ENCODE data around the gene GNG14. TPM values are rescaled to one million over a fixed set of nuclear protein-coding genes. Genes with fewer than 3 reads are reported as not detected.

The GNG14 gene
- total and polyA plus RNA-seq, 4 experiments from 2014 or later: not detected

GRCh38 chr19:12666265-12667048, 21.3 kb upstream of the GNG14 start, which contains the start of the genes MAN2B1 and WDR83:
Gene MAN2B1 (minus strand): TSS chr19:12666742. CDS start chr19:12666701, 41 bp downstream.
Gene WDR83 (plus strand): TSS chr19:12666807. CDS start chr19:12669791, 2,984 bp downstream.
- ChIA-PET POLR2A (ENCODE audit: partially characterized antibody) (interaction anchor here (0.5 to 2.5 kb wide), 13 partner anchors 10 to 171 kb away, joined by 3 to 11 read pairs (median 4); partner anchors contain the start of genes DHPS, GET3, JUNB and TRIR), CTCF (ENCODE audit: partially characterized antibody) (interaction anchor here (1.0 to 1.5 kb wide), 4 partner anchors 10 to 102 kb away, joined by 3 to 4 read pairs (median 4); partner anchors contain the start of gene DHPS)
- Histone ChIP-seq H3K27ac (ENCODE audit: low read depth, low read length) (peak within 1 kb of the TSS; percentile 98), H3K4me3 (ENCODE audit: low read length in 2 of 2) (peak within 1 kb of the TSS; percentile 65 to 91), H3K36me3 (ENCODE audit: insufficient read depth, low read length) (peaks cover 26% of the 10 kb centered on the region), H3K9me3 (ENCODE audit: control insufficient read depth in 1 of 2, low read length in 2 of 2) (no peaks in the 10 kb centered on the region), H3K4me1 (ENCODE audit: insufficient read depth, low read length) (peaks cover 52% of the 10 kb centered on the region), H3K27me3 (ENCODE audit: insufficient read depth, low read length) (no peaks in the 10 kb centered on the region)
- Mint-ChIP-seq H3K27me3 (no peaks in the 10 kb centered on the region), H3K27ac (peak within 1 kb of the TSS; percentile 90 to 99 (median 97)), H3K36me3 (peaks cover 8 to 35% of the 10 kb centered on the region in 2 donors), H3K4me3 (peak within 1 kb of the TSS; percentile 91 to 99 (median 94)), H3K9me3 (no peaks in the 10 kb centered on the region), H3K4me1 (peaks cover 24 to 70% (median 46%) of the 10 kb centered on the region in 4 donors)
- peak; percentile 73 to 81 (median 78) for DNase-seq
- intact Hi-C loops (cut with micrococcal nuclease): loop anchor here (1.0 to 2.0 kb wide), 3 partner anchors 26 to 172 kb away; partner anchors contain the start of genes ZNF490 and ZNF791

DNA sequence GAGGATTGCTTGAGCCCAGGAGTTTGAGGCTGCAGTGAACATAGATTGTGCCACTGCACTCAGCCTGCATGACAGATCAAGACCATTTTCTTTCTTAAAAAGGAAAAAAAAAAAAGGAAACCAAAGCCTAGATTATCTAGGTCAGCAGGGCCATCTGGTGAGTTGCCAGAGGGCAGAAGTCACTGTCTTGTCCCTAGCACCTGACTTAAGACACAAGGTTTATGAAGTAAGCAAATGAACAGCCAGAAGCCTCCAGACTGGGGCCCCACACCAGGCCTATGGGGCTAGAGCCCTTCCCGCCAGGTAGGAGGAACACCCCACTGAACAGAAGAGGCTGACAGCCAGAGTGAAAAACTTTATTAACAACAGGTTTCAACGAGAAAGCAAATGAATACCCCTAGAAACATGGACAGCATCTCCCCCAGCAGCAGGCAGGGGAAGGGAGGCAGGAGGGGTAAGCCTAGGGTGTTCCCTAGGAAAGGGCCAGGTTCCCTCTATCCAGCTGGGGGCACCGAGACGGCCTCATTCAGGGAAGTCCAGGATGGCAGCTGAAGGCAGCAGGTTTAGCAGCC, 20.0 kb upstream of the GNG14 start:
- H3K4me1 ChIP-seq (ENCODE audit: insufficient read depth, low read length): peaks cover 52% of the 10 kb centered on the region
- peaks cover 19% of the 10 kb centered on the region for H3K36me3 ChIP-seq (ENCODE audit: insufficient read depth, low read length)
- H3K4me3 ChIP-seq (ENCODE audit: low read length in 2 of 2): no peak overlapping the region
- Mint-ChIP-seq H3K27ac (peak overlapping the region in 6 of 7 donors; percentile 8 to 100 (median 98)), H3K27me3 (no peaks in the 10 kb centered on the region), H3K4me3 (peak overlapping the region; percentile 91 to 99 (median 94)), H3K9me3 (no peaks in the 10 kb centered on the region), H3K4me1 (peaks cover 27 to 77% (median 50%) of the 10 kb centered on the region in 4 donors), H3K36me3 (peaks cover 12 to 41% of the 10 kb centered on the region in 2 donors)
- H3K27me3 ChIP-seq (ENCODE audit: insufficient read depth, low read length): no peaks in the 10 kb centered on the region
- H3K9me3 ChIP-seq (ENCODE audit: control insufficient read depth in 1 of 2, low read length in 2 of 2): no peaks in the 10 kb centered on the region
- no peak for DNase-seq
- intact Hi-C loops (cut with micrococcal nuclease): loop anchor here (2.0 kb wide), 2 partner anchors 57 to 173 kb away; partner anchors contain the start of genes ZNF490 and ZNF791
- POLR2A ChIA-PET (ENCODE audit: partially characterized antibody): interaction anchor here (0.7 to 2.4 kb wide), 8 partner anchors 10 to 335 kb away, joined by 3 to 35 read pairs (median 4); partner anchors contain the start of genes DHPS, TRIR, ZNF490 and ZNF791
- CTCF ChIA-PET (ENCODE audit: partially characterized antibody): interaction anchor here (3.1 kb wide), 1 partner anchor 28 kb away, joined by 11 read pairs; no protein-coding TSS in a partner anchor
- H3K27ac ChIP-seq (ENCODE audit: low read depth, low read length): peak overlapping the region; percentile 98

DNA sequence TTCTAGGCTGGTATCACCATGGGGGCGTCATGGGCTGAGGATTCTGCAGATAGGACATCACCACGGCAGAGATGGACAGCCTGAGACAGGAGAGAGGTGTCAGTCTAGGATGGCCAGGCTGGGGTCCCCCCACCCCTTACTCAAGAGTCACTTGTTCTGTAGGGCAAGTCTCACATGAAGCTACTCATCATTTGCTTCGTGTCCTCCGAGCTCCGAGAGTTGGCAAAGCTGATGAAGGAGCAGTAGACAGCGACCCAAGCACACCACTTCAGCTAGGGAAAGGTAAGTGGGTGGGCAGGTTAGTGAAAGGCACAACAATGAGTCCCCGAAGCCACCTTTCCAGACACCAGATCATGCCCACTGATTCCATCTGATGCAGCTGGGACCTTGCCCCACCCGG, 19.5 kb upstream of the GNG14 start:
- H3K4me1 Mint-ChIP-seq: peaks cover 27 to 77% (median 50%) of the 10 kb centered on the region in 4 donors
- peak overlapping the region; percentile 90 to 99 (median 96) for H3K4me3 Mint-ChIP-seq
- H3K36me3 Mint-ChIP-seq: peaks cover 8 to 37% of the 10 kb centered on the region in 2 donors
- H3K27me3 Mint-ChIP-seq: no peaks in the 10 kb centered on the region
- Histone ChIP-seq H3K4me3 (ENCODE audit: low read length in 2 of 2) (peak overlapping the region; percentile 78 to 95), H3K27ac (ENCODE audit: low read depth, low read length) (peak overlapping the region; percentile 98), H3K4me1 (ENCODE audit: insufficient read depth, low read length) (peaks cover 52% of the 10 kb centered on the region), H3K27me3 (ENCODE audit: insufficient read depth, low read length) (no peaks in the 10 kb centered on the region), H3K36me3 (ENCODE audit: insufficient read depth, low read length) (peaks cover 21% of the 10 kb centered on the region), H3K9me3 (ENCODE audit: control insufficient read depth in 1 of 2, low read length in 2 of 2) (no peaks in the 10 kb centered on the region)
- ChIA-PET CTCF (ENCODE audit: partially characterized antibody) (interaction anchor here (3.1 to 6.7 kb wide), 2 partner anchors 29 to 105 kb away, joined by 11 to 51 read pairs; no protein-coding TSS in a partner anchor), POLR2A (ENCODE audit: partially characterized antibody) (interaction anchor here (0.7 to 2.4 kb wide), 9 partner anchors 10 to 335 kb away, joined by 3 to 35 read pairs (median 4); partner anchors contain the start of genes DHPS, JUNB, TRIR and ZNF490)
- H3K27ac Mint-ChIP-seq: peak overlapping the region; percentile 99 to 100 (median 100)
- intact Hi-C loops (cut with micrococcal nuclease): no loop called here
- no peaks in the 10 kb centered on the region for H3K9me3 Mint-ChIP-seq
- DNase-seq: no peak

GRCh38 chr19:12668932-12669269, 18.9 kb upstream of the GNG14 start:
- no peaks in the 10 kb centered on the region for H3K9me3 Mint-ChIP-seq
- ChIA-PET CTCF (ENCODE audit: partially characterized antibody) (interaction anchor here (0.8 to 6.7 kb wide), 5 partner anchors 29 to 106 kb away, joined by 3 to 51 read pairs (median 6); partner anchors contain the start of genes ZNF490 and ZNF791), POLR2A (ENCODE audit: partially characterized antibody) (interaction anchor here (0.9 to 2.4 kb wide), 14 partner anchors 8 to 336 kb away, joined by 3 to 35 read pairs (median 4); partner anchors contain the start of genes DHPS, JUNB, TRIR and ZNF490)
- H3K4me1 ChIP-seq (ENCODE audit: insufficient read depth, low read length): peaks cover 52% of the 10 kb centered on the region
- H3K27me3 Mint-ChIP-seq: no peaks in the 10 kb centered on the region
- peak overlapping the region; percentile 99 to 100 (median 100) for H3K27ac Mint-ChIP-seq
- peaks cover 18% of the 10 kb centered on the region for H3K36me3 ChIP-seq (ENCODE audit: insufficient read depth, low read length)
- H3K4me3 ChIP-seq (ENCODE audit: low read length in 2 of 2): peak overlapping the region; percentile 78 to 95
- H3K4me3 Mint-ChIP-seq: peak overlapping the region; percentile 90 to 99 (median 96)
- peaks cover 9 to 36% of the 10 kb centered on the region in 2 donors for H3K36me3 Mint-ChIP-seq
- DNase-seq: peak; percentile 60 to 93 (median 71)
- peak overlapping the region; percentile 98 for H3K27ac ChIP-seq (ENCODE audit: low read depth, low read length)
- intact Hi-C loops (cut with micrococcal nuclease): loop anchor here (1.0 kb wide), 2 partner anchors 12 to 27 kb away; partner anchors contain the start of genes DHPS and FBXW9
- no peaks in the 10 kb centered on the region for H3K27me3 ChIP-seq (ENCODE audit: insufficient read depth, low read length)
- peaks cover 27 to 73% (median 48%) of the 10 kb centered on the region in 4 donors for H3K4me1 Mint-ChIP-seq
- H3K9me3 ChIP-seq (ENCODE audit: control insufficient read depth in 1 of 2, low read length in 2 of 2): no peaks in the 10 kb centered on the region

- H3K9me3 ChIP-seq (ENCODE audit: control insufficient read depth in 1 of 2, low read length in 2 of 2): no peaks in the 10 kb centered on the region
- H3K4me3 Mint-ChIP-seq: peak overlapping the region; percentile 90 to 99 (median 96)
- peak overlapping the region; percentile 78 to 95 for H3K4me3 ChIP-seq (ENCODE audit: low read length in 2 of 2)
- peaks cover 18% of the 10 kb centered on the region for H3K36me3 ChIP-seq (ENCODE audit: insufficient read depth, low read length)
- no peaks in the 10 kb centered on the region for H3K27me3 Mint-ChIP-seq
- H3K4me1 ChIP-seq (ENCODE audit: insufficient read depth, low read length): peaks cover 50% of the 10 kb centered on the region
- CTCF ChIA-PET (ENCODE audit: partially characterized antibody): interaction anchor here (0.8 to 6.7 kb wide), 6 partner anchors 30 to 106 kb away, joined by 3 to 51 read pairs (median 5); partner anchors contain the start of genes ZNF490 and ZNF791
- intact Hi-C loops (cut with micrococcal nuclease): loop anchor here (1.0 kb wide), 2 partner anchors 12 to 27 kb away; partner anchors contain the start of genes DHPS and FBXW9
- peak overlapping the region; percentile 99 to 100 (median 100) for H3K27ac Mint-ChIP-seq
- H3K27ac ChIP-seq (ENCODE audit: low read depth, low read length): peak overlapping the region; percentile 98
- H3K9me3 Mint-ChIP-seq: no peaks in the 10 kb centered on the region
- POLR2A ChIA-PET (ENCODE audit: partially characterized antibody): interaction anchor here (0.6 to 2.4 kb wide), 18 partner anchors 8 to 174 kb away, joined by 3 to 35 read pairs (median 4); partner anchors contain the start of genes DHPS, JUNB, RNASEH2A and TRIR
- DNase-seq: peak; percentile 78 to 84 (median 81)
- peaks cover 15 to 42% of the 10 kb centered on the region in 2 donors for H3K36me3 Mint-ChIP-seq
- H3K4me1 Mint-ChIP-seq: peaks cover 27 to 67% (median 49%) of the 10 kb centered on the region in 4 donors
- no peaks in the 10 kb centered on the region for H3K27me3 ChIP-seq (ENCODE audit: insufficient read depth, low read length)
Measured at GRCh38 chr19:12669270-12670158, 18.3 kb upstream of the GNG14 start.

Measured in CD4-positive, alpha-beta memory T cell (primary cell).